ENCODE measurements around the gene ATXN1L.

Gene ATXN1L

DNA sequence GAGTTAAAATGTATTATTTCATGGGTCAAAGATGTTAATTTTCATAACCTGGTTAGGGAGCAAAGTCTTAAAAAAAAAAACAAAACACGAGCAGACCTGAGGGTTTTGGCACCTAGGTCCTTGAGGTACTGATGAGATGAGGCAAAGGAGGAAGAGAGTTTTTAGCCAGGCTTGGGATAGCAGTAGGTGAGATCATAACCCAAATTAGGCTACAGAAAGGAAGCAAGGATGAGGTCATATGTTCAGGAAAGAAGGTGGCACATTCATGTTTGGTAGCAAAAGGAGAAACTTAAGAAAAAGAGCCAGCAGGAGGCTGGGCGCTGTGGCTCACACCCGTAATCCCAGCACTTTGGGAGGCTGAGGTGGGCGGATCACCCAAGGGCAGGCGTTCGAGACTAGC, 2.8 kb downstream of the ATXN1L start:
- H2AK5ac ChIP-seq (ENCODE audit: low read depth, low read length) = no peak overlapping the region
- no peak overlapping the region for H3K4me2 ChIP-seq (ENCODE audit: insufficient read depth, low read length, poor library complexity, severe bottlenecking)
- peaks cover 6 to 7% of the 10 kb centered on the region in 2 donors for H3K4me1 ChIP-seq (ENCODE audit: control insufficient read depth in 2 of 2, insufficient read depth in 1 of 2, low read depth in 1 of 2, low read length in 2 of 2)
- no CpG with 5 or more reads among the region's 6 CpGs for WGBS, 2 donors (ENCODE audit: extremely low coverage in 2 of 2, insufficient read length in 2 of 2, insufficient replicate concordance in 1 of 2)
- H2BK12ac ChIP-seq (ENCODE audit: low read length) = no peak overlapping the region
- no peak overlapping the region for H2BK120ac ChIP-seq (ENCODE audit: low read depth, low read length)
- no peak overlapping the region for H3K14ac ChIP-seq (ENCODE audit: low read length)
- H2BK15ac ChIP-seq (ENCODE audit: low read length) = no peak overlapping the region
- no peak overlapping the region for H2AFZ ChIP-seq (ENCODE audit: low read length)
- H3K9me3 ChIP-seq (replicated peaks in 1 of 2; ENCODE audit: control insufficient read depth in 2 of 2, insufficient read depth in 1 of 2, low read depth in 1 of 2, low read length in 2 of 2) = no peaks in the 10 kb centered on the region
- H4K8ac ChIP-seq (ENCODE audit: low read depth, low read length) = no peak overlapping the region
- no peak overlapping the region for H3K18ac ChIP-seq (ENCODE audit: low read length)
- no peak overlapping the region for H3K4ac ChIP-seq (ENCODE audit: low read length)
- H4K91ac ChIP-seq (ENCODE audit: low read depth, low read length, poor library complexity) = no peak overlapping the region
- H3K4me3 ChIP-seq (ENCODE audit: low read length in 2 of 2) = no peak overlapping the region
- no peaks in the 10 kb centered on the region for H3K27me3 ChIP-seq (ENCODE audit: control insufficient read depth in 3 of 3, insufficient read depth in 3 of 3, low read depth in 1 of 3, low read length in 3 of 3)
- H3K36me3 ChIP-seq (replicated peaks in 1 of 2; ENCODE audit: control insufficient read depth in 2 of 2, insufficient read depth in 2 of 2, low read length in 2 of 2) = peaks cover 32 to 61% of the 10 kb centered on the region in 2 donors
- no peak overlapping the region for H3K9ac ChIP-seq (ENCODE audit: low read depth, low read length, poor library complexity)
- H2BK5ac ChIP-seq (ENCODE audit: low read length) = no peak overlapping the region
- no peak for DNase-seq (ENCODE audit: low spot score)
- peaks cover 8% of the 10 kb centered on the region for H3K79me1 ChIP-seq (ENCODE audit: low read depth, low read length)
- no peak overlapping the region for H3K23ac ChIP-seq (ENCODE audit: low read depth, low read length, poor library complexity)
- H3K27ac ChIP-seq (replicated peaks; ENCODE audit: low read length) = no peak overlapping the region

DNA sequence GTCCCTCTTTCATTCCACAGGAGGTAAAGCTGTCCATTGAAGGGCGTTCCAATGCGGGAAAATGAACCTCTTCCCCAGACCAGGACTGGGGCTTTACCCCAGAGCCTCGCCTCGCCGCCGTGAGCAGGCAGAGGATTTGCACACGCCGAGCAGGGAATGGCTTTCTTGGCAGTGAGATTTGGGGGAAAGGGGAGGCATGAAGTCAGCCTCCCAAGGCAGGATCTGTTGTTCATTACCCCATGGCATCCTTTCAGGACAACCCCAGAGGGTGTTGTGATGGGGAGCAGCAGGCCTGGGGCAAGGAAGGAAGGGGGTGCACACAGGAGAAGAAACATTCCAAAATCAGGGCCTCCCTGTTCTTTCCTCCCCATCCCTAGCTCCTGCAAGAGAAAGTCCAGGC, 6.0 kb downstream of the ATXN1L start:
- Histone ChIP-seq H3K36me3 (replicated peaks in 1 of 2; ENCODE audit: control insufficient read depth in 2 of 2, insufficient read depth in 2 of 2, low read length in 2 of 2) (peaks cover 32 to 92% of the 10 kb centered on the region in 2 donors), H4K91ac (ENCODE audit: low read depth, low read length, poor library complexity) (no peak overlapping the region), H3K27ac (replicated peaks; ENCODE audit: low read length) (no peak overlapping the region), H2AK5ac (ENCODE audit: low read depth, low read length) (no peak overlapping the region), H3K4ac (ENCODE audit: low read length) (no peak overlapping the region), H3K4me3 (ENCODE audit: low read length in 2 of 2) (no peak overlapping the region), H3K79me1 (ENCODE audit: low read depth, low read length) (no peaks in the 10 kb centered on the region), H3K9me3 (replicated peaks in 1 of 2; ENCODE audit: control insufficient read depth in 2 of 2, insufficient read depth in 1 of 2, low read depth in 1 of 2, low read length in 2 of 2) (no peaks in the 10 kb centered on the region), H4K8ac (ENCODE audit: low read depth, low read length) (no peak overlapping the region), H2BK5ac (ENCODE audit: low read length) (no peak overlapping the region), H2BK12ac (ENCODE audit: low read length) (no peak overlapping the region), H3K23ac (ENCODE audit: low read depth, low read length, poor library complexity) (no peak overlapping the region), H2AFZ (ENCODE audit: low read length) (no peak overlapping the region), H3K9ac (ENCODE audit: low read depth, low read length, poor library complexity) (no peak overlapping the region), H2BK120ac (ENCODE audit: low read depth, low read length) (no peak overlapping the region), H3K4me2 (ENCODE audit: insufficient read depth, low read length, poor library complexity, severe bottlenecking) (no peak overlapping the region), H3K14ac (ENCODE audit: low read length) (no peak overlapping the region), H2BK15ac (ENCODE audit: low read length) (no peak overlapping the region), H3K27me3 (ENCODE audit: control insufficient read depth in 3 of 3, insufficient read depth in 3 of 3, low read depth in 1 of 3, low read length in 3 of 3) (no peaks in the 10 kb centered on the region), H3K18ac (ENCODE audit: low read length) (no peak overlapping the region), H3K4me1 (ENCODE audit: control insufficient read depth in 2 of 2, insufficient read depth in 1 of 2, low read depth in 1 of 2, low read length in 2 of 2) (peaks cover 3 to 5% of the 10 kb centered on the region in 2 donors)
- DNase-seq (ENCODE audit: low spot score) = no peak
- no CpG with 5 or more reads among the region's 8 CpGs for WGBS, 2 donors (ENCODE audit: extremely low coverage in 2 of 2, insufficient read length in 2 of 2, insufficient replicate concordance in 1 of 2)

DNA sequence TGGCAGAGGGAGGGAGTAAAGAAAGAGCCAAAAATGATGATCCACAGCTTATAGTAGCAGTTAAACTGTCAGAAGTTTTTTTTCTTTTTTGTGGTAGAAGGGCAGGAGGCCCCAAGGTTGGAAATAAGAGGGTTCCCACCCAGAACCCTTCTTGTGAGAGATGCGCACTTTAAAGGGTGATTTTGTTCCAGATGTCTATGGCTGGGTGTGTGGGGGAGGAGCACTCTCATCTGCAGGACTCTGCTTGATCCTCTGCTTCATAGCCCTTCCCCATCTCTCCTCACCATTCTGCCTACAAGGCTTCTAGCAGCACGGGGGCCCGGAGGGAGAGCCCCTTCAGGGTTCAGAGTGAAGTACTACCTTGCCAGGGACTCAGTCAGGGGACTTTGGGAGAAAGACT, 6.4 kb downstream of the ATXN1L start:
- no peak overlapping the region for H2BK5ac ChIP-seq (ENCODE audit: low read length)
- H3K36me3 ChIP-seq (replicated peaks in 1 of 2; ENCODE audit: control insufficient read depth in 2 of 2, insufficient read depth in 2 of 2, low read length in 2 of 2) = peaks cover 32 to 96% of the 10 kb centered on the region in 2 donors
- no peaks in the 10 kb centered on the region for H3K27me3 ChIP-seq (ENCODE audit: control insufficient read depth in 3 of 3, insufficient read depth in 3 of 3, low read depth in 1 of 3, low read length in 3 of 3)
- no peak overlapping the region for H3K23ac ChIP-seq (ENCODE audit: low read depth, low read length, poor library complexity)
- no peak overlapping the region for H3K4me2 ChIP-seq (ENCODE audit: insufficient read depth, low read length, poor library complexity, severe bottlenecking)
- no peak overlapping the region for H3K4me3 ChIP-seq (ENCODE audit: low read length in 2 of 2)
- no peak overlapping the region for H3K4ac ChIP-seq (ENCODE audit: low read length)
- no peak overlapping the region for H4K91ac ChIP-seq (ENCODE audit: low read depth, low read length, poor library complexity)
- no peaks in the 10 kb centered on the region for H3K79me1 ChIP-seq (ENCODE audit: low read depth, low read length)
- H3K27ac ChIP-seq (replicated peaks; ENCODE audit: low read length) = no peak overlapping the region
- H2BK120ac ChIP-seq (ENCODE audit: low read depth, low read length) = no peak overlapping the region
- WGBS, 2 donors (ENCODE audit: extremely low coverage in 2 of 2, insufficient read length in 2 of 2, insufficient replicate concordance in 1 of 2) = no CpG with 5 or more reads among the region's 3 CpGs
- H2AFZ ChIP-seq (ENCODE audit: low read length) = no peak overlapping the region
- H2BK15ac ChIP-seq (ENCODE audit: low read length) = no peak overlapping the region
- H3K4me1 ChIP-seq (ENCODE audit: control insufficient read depth in 2 of 2, insufficient read depth in 1 of 2, low read depth in 1 of 2, low read length in 2 of 2) = peaks cover 0 to under 1% of the 10 kb centered on the region in 2 donors
- H3K14ac ChIP-seq (ENCODE audit: low read length) = no peak overlapping the region
- H3K9me3 ChIP-seq (replicated peaks in 1 of 2; ENCODE audit: control insufficient read depth in 2 of 2, insufficient read depth in 1 of 2, low read depth in 1 of 2, low read length in 2 of 2) = no peaks in the 10 kb centered on the region
- H3K9ac ChIP-seq (ENCODE audit: low read depth, low read length, poor library complexity) = no peak overlapping the region
- no peak overlapping the region for H2AK5ac ChIP-seq (ENCODE audit: low read depth, low read length)
- no peak for DNase-seq (ENCODE audit: low spot score)
- H2BK12ac ChIP-seq (ENCODE audit: low read length) = no peak overlapping the region
- no peak overlapping the region for H3K18ac ChIP-seq (ENCODE audit: low read length)
- no peak overlapping the region for H4K8ac ChIP-seq (ENCODE audit: low read depth, low read length)

DNA sequence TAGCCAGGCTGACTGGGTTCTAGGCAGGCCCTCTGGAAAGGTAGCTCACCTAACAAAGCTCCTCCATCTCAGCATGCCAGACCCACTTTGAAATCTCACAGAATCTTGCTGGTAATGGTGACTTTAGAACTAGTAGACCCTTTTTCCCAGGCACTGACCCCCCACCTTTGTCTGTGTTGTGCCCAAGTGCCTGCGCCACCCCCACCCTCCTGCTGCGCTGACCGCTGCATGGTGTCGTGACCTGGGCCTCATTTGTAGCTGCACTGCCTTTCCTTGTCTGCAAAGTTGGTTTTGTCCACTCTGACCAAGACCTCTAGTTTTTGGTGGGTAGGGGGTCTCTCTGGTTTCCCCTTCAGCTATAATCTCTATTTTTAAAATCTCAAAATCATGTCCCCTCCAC, 6.8 kb downstream of the ATXN1L start:
- Histone ChIP-seq H2AK5ac (ENCODE audit: low read depth, low read length) (no peak overlapping the region), H3K79me1 (ENCODE audit: low read depth, low read length) (no peaks in the 10 kb centered on the region), H3K27ac (replicated peaks; ENCODE audit: low read length) (no peak overlapping the region), H2BK120ac (ENCODE audit: low read depth, low read length) (no peak overlapping the region), H2BK12ac (ENCODE audit: low read length) (no peak overlapping the region), H3K23ac (ENCODE audit: low read depth, low read length, poor library complexity) (no peak overlapping the region), H2BK15ac (ENCODE audit: low read length) (no peak overlapping the region), H3K9me3 (replicated peaks in 1 of 2; ENCODE audit: control insufficient read depth in 2 of 2, insufficient read depth in 1 of 2, low read depth in 1 of 2, low read length in 2 of 2) (no peaks in the 10 kb centered on the region), H3K4me1 (ENCODE audit: control insufficient read depth in 2 of 2, insufficient read depth in 1 of 2, low read depth in 1 of 2, low read length in 2 of 2) (no peaks in the 10 kb centered on the region), H3K27me3 (ENCODE audit: control insufficient read depth in 3 of 3, insufficient read depth in 3 of 3, low read depth in 1 of 3, low read length in 3 of 3) (no peaks in the 10 kb centered on the region), H4K8ac (ENCODE audit: low read depth, low read length) (no peak overlapping the region), H3K4me3 (ENCODE audit: low read length in 2 of 2) (no peak overlapping the region), H3K36me3 (replicated peaks in 1 of 2; ENCODE audit: control insufficient read depth in 2 of 2, insufficient read depth in 2 of 2, low read length in 2 of 2) (peaks cover 32 to 100% of the 10 kb centered on the region in 2 donors), H4K91ac (ENCODE audit: low read depth, low read length, poor library complexity) (no peak overlapping the region), H2BK5ac (ENCODE audit: low read length) (no peak overlapping the region), H3K18ac (ENCODE audit: low read length) (no peak overlapping the region), H3K14ac (ENCODE audit: low read length) (no peak overlapping the region), H2AFZ (ENCODE audit: low read length) (no peak overlapping the region), H3K4ac (ENCODE audit: low read length) (no peak overlapping the region), H3K9ac (ENCODE audit: low read depth, low read length, poor library complexity) (no peak overlapping the region), H3K4me2 (ENCODE audit: insufficient read depth, low read length, poor library complexity, severe bottlenecking) (no peak overlapping the region)
- DNase-seq (ENCODE audit: low spot score) = no peak
- WGBS, 2 donors (ENCODE audit: extremely low coverage in 2 of 2, insufficient read length in 2 of 2, insufficient replicate concordance in 1 of 2) = no CpG with 5 or more reads among the region's 4 CpGs

All from neuronal stem cell (in vitro differentiated cells).